ENCODE data around the gene KIAA0825.

DNA sequence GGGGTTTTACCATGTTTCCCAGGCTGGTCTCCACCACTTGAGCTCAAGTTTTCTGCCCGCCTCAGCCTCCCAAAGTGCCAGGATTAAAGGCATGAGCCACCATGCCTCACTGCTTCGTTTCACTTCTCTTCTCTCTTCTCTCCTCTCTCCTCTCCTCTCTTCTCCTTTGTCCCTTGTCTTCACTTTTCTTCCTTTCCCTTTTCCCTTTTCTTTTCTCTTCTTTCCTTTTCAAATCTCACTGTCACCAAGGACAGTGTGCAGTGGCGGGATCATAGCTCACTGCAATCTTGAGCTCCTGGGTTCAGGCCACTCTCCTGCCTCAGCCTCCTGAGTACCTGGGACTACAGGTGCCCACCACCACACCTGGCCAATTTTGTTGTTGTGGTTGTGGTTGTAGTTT is 49.5 kb upstream of the KIAA0825 start:
- TF ChIP-seq POLR2A (IDR thresholded peaks at IDR 0.05), result no peak
- TF ChIP-seq, protein P1, sequence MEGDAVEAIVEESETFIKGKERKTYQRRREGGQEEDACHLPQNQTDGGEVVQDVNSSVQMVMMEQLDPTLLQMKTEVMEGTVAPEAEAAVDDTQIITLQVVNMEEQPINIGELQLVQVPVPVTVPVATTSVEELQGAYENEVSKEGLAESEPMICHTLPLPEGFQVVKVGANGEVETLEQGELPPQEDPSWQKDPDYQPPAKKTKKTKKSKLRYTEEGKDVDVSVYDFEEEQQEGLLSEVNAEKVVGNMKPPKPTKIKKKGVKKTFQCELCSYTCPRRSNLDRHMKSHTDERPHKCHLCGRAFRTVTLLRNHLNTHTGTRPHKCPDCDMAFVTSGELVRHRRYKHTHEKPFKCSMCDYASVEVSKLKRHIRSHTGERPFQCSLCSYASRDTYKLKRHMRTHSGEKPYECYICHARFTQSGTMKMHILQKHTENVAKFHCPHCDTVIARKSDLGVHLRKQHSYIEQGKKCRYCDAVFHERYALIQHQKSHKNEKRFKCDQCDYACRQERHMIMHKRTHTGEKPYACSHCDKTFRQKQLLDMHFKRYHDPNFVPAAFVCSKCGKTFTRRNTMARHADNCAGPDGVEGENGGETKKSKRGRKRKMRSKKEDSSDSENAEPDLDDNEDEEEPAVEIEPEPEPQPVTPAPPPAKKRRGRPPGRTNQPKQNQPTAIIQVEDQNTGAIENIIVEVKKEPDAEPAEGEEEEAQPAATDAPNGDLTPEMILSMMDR (IDR thresholded peaks at IDR 0.05), result no peak

Data from testis (tissue), 2 donors.